ENCODE measurements around the gene AP1B1. TPM values are rescaled to one million over a fixed set of nuclear protein-coding genes. Genes with fewer than 3 reads are reported as not detected.

The AP1B1 gene
- total and polyA plus RNA-seq, 8 donors, result 32.5 to 99.1 (median 36.1) TPM

GRCh38 chr22:29313126-29313575 is 75.2 kb downstream of the AP1B1 start:
- Histone ChIP-seq H3K4me1 (peaks cover 50 to 74% of the 10 kb centered on the region in 2 donors), H3K27me3 (peaks cover 35 to 53% of the 10 kb centered on the region in 2 donors), H3K4me3 (no peak overlapping the region), H3K27ac (no peak overlapping the region), H3K9me3 (no peaks in the 10 kb centered on the region), H3K36me3 (peaks cover 0 to 11% of the 10 kb centered on the region in 2 donors)
- TF ChIP-seq, protein P1, sequence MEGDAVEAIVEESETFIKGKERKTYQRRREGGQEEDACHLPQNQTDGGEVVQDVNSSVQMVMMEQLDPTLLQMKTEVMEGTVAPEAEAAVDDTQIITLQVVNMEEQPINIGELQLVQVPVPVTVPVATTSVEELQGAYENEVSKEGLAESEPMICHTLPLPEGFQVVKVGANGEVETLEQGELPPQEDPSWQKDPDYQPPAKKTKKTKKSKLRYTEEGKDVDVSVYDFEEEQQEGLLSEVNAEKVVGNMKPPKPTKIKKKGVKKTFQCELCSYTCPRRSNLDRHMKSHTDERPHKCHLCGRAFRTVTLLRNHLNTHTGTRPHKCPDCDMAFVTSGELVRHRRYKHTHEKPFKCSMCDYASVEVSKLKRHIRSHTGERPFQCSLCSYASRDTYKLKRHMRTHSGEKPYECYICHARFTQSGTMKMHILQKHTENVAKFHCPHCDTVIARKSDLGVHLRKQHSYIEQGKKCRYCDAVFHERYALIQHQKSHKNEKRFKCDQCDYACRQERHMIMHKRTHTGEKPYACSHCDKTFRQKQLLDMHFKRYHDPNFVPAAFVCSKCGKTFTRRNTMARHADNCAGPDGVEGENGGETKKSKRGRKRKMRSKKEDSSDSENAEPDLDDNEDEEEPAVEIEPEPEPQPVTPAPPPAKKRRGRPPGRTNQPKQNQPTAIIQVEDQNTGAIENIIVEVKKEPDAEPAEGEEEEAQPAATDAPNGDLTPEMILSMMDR (IDR thresholded peaks at IDR 0.05), result peak; percentile 44 to 71
- ATAC-seq (peak; percentile 9), DNase-seq (peak in 1 of 4 donors; percentile 65)
- intact Hi-C loops (cut with DNase I), result no loop called here

DNA sequence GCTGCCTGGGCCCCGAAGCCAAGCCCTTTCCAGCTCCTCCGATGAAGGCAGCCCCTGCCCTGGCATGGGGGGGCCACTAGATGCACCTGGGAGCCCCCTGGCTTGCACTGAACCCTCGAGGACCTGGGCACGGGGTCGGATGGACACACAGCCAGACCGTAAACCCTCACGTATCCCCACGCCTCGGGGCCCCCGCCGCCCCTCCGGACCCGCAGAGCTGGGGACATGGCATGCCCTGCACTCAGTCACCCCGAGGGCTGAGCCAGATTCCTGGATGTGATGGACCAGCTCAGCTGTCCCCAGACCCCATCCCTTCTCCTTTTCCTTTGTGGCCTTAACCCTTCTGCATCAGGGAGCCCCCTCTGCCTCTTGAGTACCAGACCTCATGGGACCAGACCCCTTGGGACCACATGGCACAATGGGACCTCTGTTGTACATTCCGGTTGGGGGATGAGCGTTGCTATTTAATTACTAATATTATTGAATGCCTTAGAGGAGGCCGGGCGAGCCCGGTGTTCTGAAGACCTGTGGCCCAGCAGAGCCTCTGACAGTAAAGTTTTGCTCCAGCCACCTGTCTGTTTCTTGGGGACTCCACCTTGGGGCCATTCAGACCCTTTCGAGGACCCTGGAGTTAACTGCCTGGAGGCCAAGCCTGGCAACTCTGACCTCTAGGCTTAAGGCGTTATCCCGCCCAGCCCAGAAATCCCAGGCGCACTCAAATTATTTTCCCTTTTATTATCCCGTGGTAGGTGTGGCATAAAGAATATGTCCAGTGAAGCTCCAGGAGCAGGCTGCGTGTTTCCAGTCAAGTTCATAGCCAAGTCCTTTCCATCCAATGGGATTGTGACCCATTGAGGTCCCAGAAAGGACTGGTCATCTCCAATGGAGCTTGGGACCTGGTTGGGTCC is 75.9 kb downstream of the AP1B1 start:
- DNase-seq (peak in 1 of 4 donors; percentile 82), ATAC-seq (no peak)
- no peaks in the 10 kb centered on the region for H3K9me3 ChIP-seq
- intact Hi-C loops (cut with DNase I), result no loop called here
- H3K4me3 ChIP-seq, result no peak overlapping the region
- peaks cover 35 to 55% of the 10 kb centered on the region in 2 donors for H3K27me3 ChIP-seq
- TF ChIP-seq, protein P1 (IDR thresholded peaks at IDR 0.05), result no peak
- H3K36me3 ChIP-seq, result peaks cover 0 to 11% of the 10 kb centered on the region in 2 donors
- H3K27ac ChIP-seq, result no peak overlapping the region
- peaks cover 56 to 81% of the 10 kb centered on the region in 2 donors for H3K4me1 ChIP-seq

- H3K36me3 ChIP-seq, result peaks cover 0 to 11% of the 10 kb centered on the region in 2 donors
- peaks cover 35 to 56% of the 10 kb centered on the region in 2 donors for H3K27me3 ChIP-seq
- intact Hi-C loops (cut with DNase I), result no loop called here
- TF ChIP-seq, protein P1 (IDR thresholded peaks at IDR 0.05), result no peak
- no peak overlapping the region for H3K4me3 ChIP-seq
- DNase-seq, result peak in 1 of 4 donors; percentile 82
- H3K9me3 ChIP-seq, result no peaks in the 10 kb centered on the region
- no peak for ATAC-seq
- peak overlapping the region; percentile 62 to 83 for H3K27ac ChIP-seq
- peaks cover 56 to 89% of the 10 kb centered on the region in 2 donors for H3K4me1 ChIP-seq
Observed at GRCh38 chr22:29311464-29312217, 76.7 kb downstream of the AP1B1 start.

- intact Hi-C loops (cut with DNase I), result no loop called here
- no peaks in the 10 kb centered on the region for H3K9me3 ChIP-seq
- peak; percentile 76 for ATAC-seq
- peaks cover 0 to 11% of the 10 kb centered on the region in 2 donors for H3K36me3 ChIP-seq
- peaks cover 56 to 95% of the 10 kb centered on the region in 2 donors for H3K4me1 ChIP-seq
- peaks cover 28 to 56% of the 10 kb centered on the region in 2 donors for H3K27me3 ChIP-seq
- peak; percentile 88 to 97 (median 96) for DNase-seq
- peak overlapping the region; percentile 62 to 83 for H3K27ac ChIP-seq
- H3K4me3 ChIP-seq, result no peak overlapping the region
- TF ChIP-seq, protein P1 (IDR thresholded peaks at IDR 0.05), result no peak
Observed at GRCh38 chr22:29310863-29311339, 77.5 kb downstream of the AP1B1 start.
